Mesenchymal stem cell (in vitro differentiated cells and primary cell): ENCODE results near the gene PANK4.

Source experiments
- DNase-seq: peaks from one replicate; pipeline ENCODE4 v3.0.0-alpha.2; 2013
- H2AFZ ChIP-seq: one replicate; pipeline ENCODE4 v1.6.1; 2013; ENCODE audit warnings: low read depth, mild to moderate bottlenecking, control low read depth, inconsistent platforms, low read length, moderate library complexity
- H2AK5ac ChIP-seq: 2 replicates; pipeline ENCODE4 v1.6.1; 2013; ENCODE audit warnings: low read length, moderate library complexity, mild to moderate bottlenecking, inconsistent platforms; ENCODE audit not compliant: severe bottlenecking
- H2BK120ac ChIP-seq: one replicate; pipeline ENCODE4 v1.6.1; 2013; ENCODE audit warnings: low read depth, mild to moderate bottlenecking, inconsistent platforms, low read length, moderate library complexity
- H2BK12ac ChIP-seq, 2 experiments: one replicate each; pipeline ENCODE4 v1.6.1; 2013; ENCODE audit warnings: inconsistent platforms in 2 of 2, low read length in 2 of 2, mild to moderate bottlenecking in 2 of 2, moderate library complexity in 2 of 2, control low read depth in 1 of 2
- H2BK15ac ChIP-seq: one replicate; pipeline ENCODE4 v1.6.1; 2013; ENCODE audit warnings: mild to moderate bottlenecking, low read depth, inconsistent platforms; ENCODE audit not compliant: poor library complexity, severe bottlenecking
- H2BK5ac ChIP-seq: 2 replicates; pipeline ENCODE4 v1.6.1; 2013; ENCODE audit warnings: low read depth, mild to moderate bottlenecking, low read length, control low read depth, inconsistent platforms; ENCODE audit not compliant: poor library complexity, severe bottlenecking
- H3K14ac ChIP-seq, 2 experiments: one replicate each; pipeline ENCODE4 v1.6.1; 2013; ENCODE audit warnings: inconsistent platforms in 2 of 2, low read length in 2 of 2, control low read depth in 1 of 2, mild to moderate bottlenecking in 1 of 2, moderate library complexity in 1 of 2
- H3K18ac ChIP-seq, 2 experiments: one replicate each; pipeline ENCODE4 v1.6.1; 2013; ENCODE audit warnings: inconsistent platforms in 2 of 2, low read length in 2 of 2, control low read depth in 1 of 2, low read depth in 1 of 2, mild to moderate bottlenecking in 1 of 2
- H3K23ac ChIP-seq, 2 experiments: one replicate each; pipeline ENCODE4 v1.6.1; 2013; ENCODE audit warnings: inconsistent platforms in 2 of 2, low read length in 2 of 2, mild to moderate bottlenecking in 2 of 2, moderate library complexity in 2 of 2, control low read depth in 1 of 2
- H3K27ac ChIP-seq: 2 replicates; pipeline ENCODE4 v1.5.1; 2013; ENCODE audit warnings: mild to moderate bottlenecking, moderate library complexity, low read length, control low read depth, inconsistent platforms; ENCODE audit not compliant: poor library complexity, severe bottlenecking
- H3K27me3 ChIP-seq, 2 experiments: 2 replicates each; pipeline versions ENCODE4 v1.6.1 to v1.7.0; 2013; ENCODE audit warnings: low read length in 2 of 2, mild to moderate bottlenecking in 2 of 2, moderate library complexity in 2 of 2, control low read depth in 1 of 2, inconsistent platforms in 1 of 2; ENCODE audit not compliant: control insufficient read depth in 1 of 2, insufficient read depth in 1 of 2
- H3K36me3 ChIP-seq, 2 experiments: 2 replicates each; pipeline versions ENCODE4 v1.6.1 to v1.7.0; 2013; ENCODE audit warnings: low read length in 2 of 2, control low read depth in 1 of 2, inconsistent platforms in 1 of 2, low read depth in 1 of 2, mild to moderate bottlenecking in 1 of 2; ENCODE audit not compliant: insufficient read depth in 2 of 2, control insufficient read depth in 1 of 2
- H3K4ac ChIP-seq, 2 experiments: one replicate each; pipeline ENCODE4 v1.6.1; 2013; ENCODE audit warnings: inconsistent platforms in 2 of 2, low read length in 2 of 2, mild to moderate bottlenecking in 2 of 2, moderate library complexity in 2 of 2, control low read depth in 1 of 2, low read depth in 1 of 2
- H3K4me1 ChIP-seq: 2 replicates; pipeline ENCODE4 v1.6.1; 2013; ENCODE audit warnings: low read depth, low read length, control low read depth; ENCODE audit not compliant: control insufficient read depth, insufficient read depth
- H3K4me2 ChIP-seq: 2 replicates; pipeline ENCODE4 v1.6.1; 2013; ENCODE audit warnings: low read length, mild to moderate bottlenecking, inconsistent platforms; ENCODE audit not compliant: poor library complexity, severe bottlenecking
- H3K4me3 ChIP-seq, 2 experiments: 2 replicates each; pipeline versions ENCODE4 v1.5.1 to v1.7.0; 2013; ENCODE audit warnings: low read length in 2 of 2, mild to moderate bottlenecking in 2 of 2, control low read depth in 1 of 2, low read depth in 1 of 2; ENCODE audit not compliant: insufficient read depth in 1 of 2
- H3K79me1 ChIP-seq: replicated peaks from 2 replicates; pipeline ENCODE4 v1.6.1; 2013; ENCODE audit warnings: mild to moderate bottlenecking, control low read depth, low read length, inconsistent platforms; ENCODE audit not compliant: poor library complexity, severe bottlenecking
- H3K9ac ChIP-seq: 2 replicates; pipeline ENCODE4 v1.7.0; 2013; ENCODE audit warnings: mild to moderate bottlenecking, low read length, moderate library complexity
- H3K9me3 ChIP-seq: 2 replicates; pipeline ENCODE4 v1.7.0; 2013; ENCODE audit warnings: mild to moderate bottlenecking, low read length; ENCODE audit not compliant: control insufficient read depth
- H4K8ac ChIP-seq: one replicate; pipeline ENCODE4 v1.6.1; 2013; ENCODE audit warnings: inconsistent platforms, mild to moderate bottlenecking, low read length, moderate library complexity
- H4K91ac ChIP-seq: one replicate; pipeline ENCODE4 v1.6.1; 2013; ENCODE audit warnings: mild to moderate bottlenecking, low read length, inconsistent platforms
- WGBS: methylation state at CpG from one replicate; pipeline ENCODE4 v1.1.7; 2013; ENCODE audit warnings: mixed read lengths; 5-methylcytosine and 5-hydroxymethylcytosine counted together

PANK4 gene

GRCh38 chr1:2470290-2471158 is 55.9 kb downstream of the PANK4 start:
- H3K9me3 ChIP-seq, result no peaks in the 10 kb centered on the region
- H2BK15ac ChIP-seq, result no peak overlapping the region
- peaks cover 84% of the 10 kb centered on the region for H3K4me1 ChIP-seq
- H2BK5ac ChIP-seq, result no peak overlapping the region
- H2AFZ ChIP-seq, result no peak overlapping the region
- H4K8ac ChIP-seq, result no peak overlapping the region
- H2AK5ac ChIP-seq, result no peak overlapping the region
- H3K23ac ChIP-seq, result no peak overlapping the region
- no peak overlapping the region for H3K4ac ChIP-seq
- WGBS, result 71% methylated on average over 26 of the region's 27 CpGs
- H3K27ac ChIP-seq, result no peak overlapping the region
- peaks cover 0 to 15% of the 10 kb centered on the region in 2 experiments for H3K36me3 ChIP-seq
- no peak overlapping the region for H3K4me2 ChIP-seq
- H3K18ac ChIP-seq, result no peak overlapping the region
- H2BK120ac ChIP-seq, result no peak overlapping the region
- H3K79me1 ChIP-seq, result peaks cover 13% of the 10 kb centered on the region
- H3K27me3 ChIP-seq, result peaks cover 0 to 77% of the 10 kb centered on the region in 2 experiments
- no peak overlapping the region for H3K14ac ChIP-seq
- no peak overlapping the region for H2BK12ac ChIP-seq
- H3K9ac ChIP-seq, result no peak overlapping the region
- DNase-seq, result no peak
- no peak overlapping the region for H3K4me3 ChIP-seq
- no peak overlapping the region for H4K91ac ChIP-seq

DNA sequence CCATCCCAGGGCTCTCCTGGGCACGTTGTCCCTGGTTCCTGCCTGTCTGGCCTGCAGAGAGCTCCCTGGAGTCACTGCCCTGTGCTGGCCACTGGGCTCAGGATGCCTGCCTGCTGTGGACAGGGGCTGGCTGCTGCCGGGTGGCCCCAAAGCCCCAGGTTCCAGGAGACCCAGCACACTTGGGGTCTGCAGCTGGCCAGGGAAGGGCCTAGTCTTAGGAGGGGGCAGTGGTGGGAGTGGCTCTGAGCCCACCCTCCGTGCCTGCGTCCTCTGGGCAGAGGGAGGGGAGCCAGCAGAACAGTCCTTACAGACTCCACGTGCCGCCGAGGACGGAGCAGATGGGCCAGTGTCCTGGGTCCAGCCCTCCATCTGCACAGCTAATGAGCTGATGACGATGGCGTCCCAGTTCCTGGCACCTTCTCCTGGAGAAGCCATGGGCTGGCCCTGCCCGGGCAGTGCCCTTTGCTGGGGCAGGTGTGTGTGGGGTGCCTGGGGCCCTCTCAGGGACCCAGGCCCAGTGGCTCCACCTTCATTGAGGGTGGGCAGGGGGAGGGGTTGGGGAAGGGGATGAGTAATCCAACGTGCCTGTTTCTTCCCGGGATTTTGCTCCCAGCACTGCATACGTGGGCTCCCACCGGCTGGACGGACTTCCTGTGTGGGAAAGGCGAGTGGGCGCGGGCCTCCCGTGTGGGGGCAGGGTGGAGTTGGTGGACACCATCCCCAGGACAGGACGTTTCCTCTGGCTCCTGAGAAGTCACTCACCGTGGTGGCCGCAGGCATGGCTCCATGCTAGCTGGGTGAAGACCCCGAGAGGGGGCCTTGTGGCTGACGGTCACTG is 57.1 kb downstream of the PANK4 start:
- Histone ChIP-seq H3K4me2 (no peak overlapping the region), H4K91ac (no peak overlapping the region), H3K23ac (no peak overlapping the region), H3K4me3 (no peak overlapping the region), H3K27ac (no peak overlapping the region), H2AFZ (no peak overlapping the region), H3K14ac (no peak overlapping the region), H3K36me3 (peaks cover 0 to 21% of the 10 kb centered on the region in 2 experiments), H2BK12ac (no peak overlapping the region), H4K8ac (no peak overlapping the region), H3K9ac (no peak overlapping the region), H3K18ac (no peak overlapping the region), H3K79me1 (peaks cover 12% of the 10 kb centered on the region), H3K27me3 (peaks cover 0 to 81% of the 10 kb centered on the region in 2 experiments), H2BK5ac (no peak overlapping the region), H3K9me3 (no peaks in the 10 kb centered on the region), H3K4ac (no peak overlapping the region), H2BK120ac (no peak overlapping the region), H2BK15ac (no peak overlapping the region), H2AK5ac (no peak overlapping the region), H3K4me1 (peaks cover 76% of the 10 kb centered on the region)
- DNase-seq, result no peak
- WGBS, result 72% methylated on average over 24 of the region's 25 CpGs

DNA sequence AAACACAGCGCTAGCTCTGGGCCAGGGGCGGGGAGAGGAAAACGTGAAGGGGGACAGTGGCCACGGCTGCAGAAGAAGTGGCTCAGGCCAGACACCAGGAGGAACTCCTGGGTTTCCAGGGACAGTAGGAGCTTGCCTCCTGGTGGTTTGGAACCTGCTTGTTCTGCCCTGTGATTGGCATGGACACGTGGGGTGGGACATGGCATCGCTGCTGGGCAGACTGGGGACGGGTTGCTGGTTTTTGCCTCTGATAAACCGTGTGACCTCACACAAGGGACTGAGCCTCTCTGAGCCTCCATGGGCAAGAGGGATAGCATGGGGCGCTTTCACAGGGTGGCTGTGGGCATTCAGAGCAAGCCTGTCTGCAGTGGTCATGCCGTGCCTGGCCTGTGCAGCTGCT is 57.9 kb downstream of the PANK4 start:
- no peak overlapping the region for H3K23ac ChIP-seq
- H3K4ac ChIP-seq, result no peak overlapping the region
- no peak overlapping the region for H2BK120ac ChIP-seq
- H3K27me3 ChIP-seq, result peaks cover 0 to 86% of the 10 kb centered on the region in 2 experiments
- no peak overlapping the region for H4K8ac ChIP-seq
- H2AFZ ChIP-seq, result no peak overlapping the region
- H3K4me1 ChIP-seq, result peaks cover 71% of the 10 kb centered on the region
- peaks cover 0 to 21% of the 10 kb centered on the region in 2 experiments for H3K36me3 ChIP-seq
- no peak overlapping the region for H2AK5ac ChIP-seq
- no peak overlapping the region for H3K27ac ChIP-seq
- H3K4me2 ChIP-seq, result no peak overlapping the region
- H3K4me3 ChIP-seq, result no peak overlapping the region
- H4K91ac ChIP-seq, result no peak overlapping the region
- H3K9me3 ChIP-seq, result no peaks in the 10 kb centered on the region
- H3K18ac ChIP-seq, result no peak overlapping the region
- H2BK5ac ChIP-seq, result no peak overlapping the region
- no peak overlapping the region for H2BK12ac ChIP-seq
- H3K9ac ChIP-seq, result no peak overlapping the region
- WGBS, result 78% methylated on average over 10 of the region's 10 CpGs
- H3K14ac ChIP-seq, result no peak overlapping the region
- H3K79me1 ChIP-seq, result peaks cover 19% of the 10 kb centered on the region
- no peak for DNase-seq
- no peak overlapping the region for H2BK15ac ChIP-seq

DNA sequence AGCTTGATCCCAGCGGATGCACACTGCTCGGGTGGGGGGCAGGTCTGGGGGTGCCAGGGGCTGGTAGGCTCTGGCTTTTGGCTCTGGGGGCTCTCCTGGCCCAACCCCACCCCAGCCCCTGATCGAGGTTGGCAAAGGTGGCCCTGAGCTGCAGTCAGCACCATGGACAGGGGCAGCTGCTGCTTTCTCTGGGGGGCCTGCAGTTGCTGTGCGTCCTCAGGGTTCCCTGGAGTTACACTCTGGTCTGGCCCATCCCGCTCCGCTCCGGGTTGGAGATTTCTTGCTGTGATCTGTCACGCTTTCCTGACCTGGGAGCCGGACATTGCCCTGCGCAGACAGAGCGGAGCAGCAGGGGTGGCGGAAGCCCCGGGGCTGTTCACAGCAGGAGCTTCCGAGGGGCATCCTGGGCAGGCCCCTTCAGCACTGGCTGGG is 58.3 kb downstream of the PANK4 start:
- peaks cover 0 to 86% of the 10 kb centered on the region in 2 experiments for H3K27me3 ChIP-seq
- no peak overlapping the region for H2BK15ac ChIP-seq
- H3K4me1 ChIP-seq, result peaks cover 75% of the 10 kb centered on the region
- H3K27ac ChIP-seq, result no peak overlapping the region
- DNase-seq, result peak; percentile 34
- WGBS, result 41% methylated on average over 14 of the region's 14 CpGs
- H3K14ac ChIP-seq, result no peak overlapping the region
- no peak overlapping the region for H3K23ac ChIP-seq
- no peak overlapping the region for H3K9ac ChIP-seq
- H3K4ac ChIP-seq, result no peak overlapping the region
- no peaks in the 10 kb centered on the region for H3K9me3 ChIP-seq
- H3K36me3 ChIP-seq, result peaks cover 0 to 18% of the 10 kb centered on the region in 2 experiments
- H3K79me1 ChIP-seq, result peaks cover 23% of the 10 kb centered on the region
- H3K4me3 ChIP-seq, result peak overlapping the region in 1 of 2 experiments; percentile 28
- H2AFZ ChIP-seq, result no peak overlapping the region
- H2BK120ac ChIP-seq, result no peak overlapping the region
- H3K4me2 ChIP-seq, result no peak overlapping the region
- no peak overlapping the region for H4K91ac ChIP-seq
- no peak overlapping the region for H3K18ac ChIP-seq
- no peak overlapping the region for H2BK12ac ChIP-seq
- no peak overlapping the region for H2AK5ac ChIP-seq
- no peak overlapping the region for H4K8ac ChIP-seq
- no peak overlapping the region for H2BK5ac ChIP-seq
